K562 (cell line): ENCODE measurements around the gene ADIPOQ. TPM values are rescaled to one million over a fixed set of nuclear protein-coding genes. Genes with fewer than 3 reads are reported as not detected.
"Not testable (repeated sequence)": the region's sequence is repeated elsewhere in the genome, so short reads cannot be mapped to it uniquely, and the experiment has no call there.

ENCODE experiments used
- ATAC-seq: fragments of 200-7000 bp; cut with Tn5 transposase; 3 replicates; pipeline ENCODE4 v1.9.1; 2020; ENCODE audit warnings: moderate library complexity
- BruUV-seq: library from RNA; stranded (reverse); fragments of 400-500 nt; replicated peaks from 2 replicates; lab custom pipeline; 2021; lab: Mats Ljungman, UMichigan
- CTCF ChIA-PET: fragments of 300-600 bp; formaldehyde crosslinking; extraction: SDS; loops from one replicate; lab custom pipeline; 2021; ENCODE audit warnings: low intra/inter-chr PET ratio; lab: Yijun Ruan, JAX
- POLR2A ChIA-PET: fragments of 300-600, 350-650 bp; sonication (Branson Sonifier 250); formaldehyde crosslinking; extraction: SDS; loops from one replicate; lab custom pipeline; 2021; ENCODE audit warnings: antibody characterized with exemption, inconsistent platforms; lab: Yijun Ruan, JAX
- DNase-seq, 4 experiments: peaks; one replicate each; pipeline versions ENCODE4 v3.0.0 to v3.0.0-alpha.2; 2011 to 2018; ENCODE audit warnings: low spot score in 3 of 4, mixed read lengths in 3 of 4; ENCODE audit errors: extremely low read depth in 1 of 4
- FAIRE-seq: peaks from 2 replicates; lab custom pipeline; 2011; peaks lifted over from hg19 to GRCh38; lab: Jason Lieb, UNC
- H2AFZ ChIP-seq: 2 replicates; pipeline ENCODE4 v1.6.0; 2011; ENCODE audit warnings: low read depth, low read length, control low read depth, inconsistent platforms
- H3K27ac ChIP-seq: fragments of 200-600 bp; 3 replicates; pipeline ENCODE4 v1.8.0; 2011; ENCODE audit warnings: low read depth, mild to moderate bottlenecking, control low read depth, inconsistent platforms, low read length, moderate library complexity, mixed read lengths; ENCODE audit errors: extremely low read depth
- H3K27me3 ChIP-seq, 2 experiments: fragments of 300-600 bp in 1 of 2; 2 replicates in 1 of 2; 3 replicates in 1 of 2; pipeline versions ENCODE4 v1.6.0 to v1.8.0; 2011; ENCODE audit warnings: inconsistent platforms in 2 of 2, low read length in 2 of 2, mild to moderate bottlenecking in 1 of 2, mixed read lengths in 1 of 2, moderate library complexity in 1 of 2; ENCODE audit not compliant: control insufficient read depth in 2 of 2, insufficient read depth in 2 of 2
- H3K36me3 ChIP-seq: fragments of 300-600 bp; 3 replicates; pipeline ENCODE4 v1.8.0; 2011; ENCODE audit warnings: mild to moderate bottlenecking, low read length, inconsistent platforms; ENCODE audit not compliant: control insufficient read depth, insufficient read depth
- H3K4me1 ChIP-seq, 2 experiments: fragments of 200-600 bp in 1 of 2; replicated peaks in 1 of 2; 2 replicates in 1 of 2; 3 replicates in 1 of 2; pipeline versions ENCODE4 v1.5.1 to v1.8.0; 2011; ENCODE audit warnings: inconsistent platforms in 2 of 2, low read length in 2 of 2, mild to moderate bottlenecking in 1 of 2, mixed read lengths in 1 of 2, moderate library complexity in 1 of 2; ENCODE audit not compliant: control insufficient read depth in 2 of 2, insufficient read depth in 2 of 2
- H3K4me2 ChIP-seq: 2 replicates; pipeline ENCODE4 v1.6.1; 2011; ENCODE audit warnings: low read length, control low read depth, inconsistent platforms, mixed read lengths; ENCODE audit not compliant: insufficient read depth
- H3K4me3 ChIP-seq: fragments of 200-600 bp; sonication (generic), shearing (Covaris generic); 2 replicates; pipeline ENCODE4 v1.5.1; 2016; ENCODE audit warnings: control low read depth, inconsistent platforms
- H3K79me2 ChIP-seq: fragments of 200-600 bp; 3 replicates; pipeline ENCODE4 v1.8.0; 2011; ENCODE audit warnings: low read length, inconsistent platforms; ENCODE audit not compliant: control insufficient read depth, insufficient read depth
- H3K9ac ChIP-seq, 2 experiments: 2 replicates each; pipeline versions ENCODE4 v1.6.0 to v1.6.1; 2011; ENCODE audit warnings: low read depth in 2 of 2, low read length in 2 of 2, control low read depth in 1 of 2, inconsistent platforms in 1 of 2, mild to moderate bottlenecking in 1 of 2, mixed read lengths in 1 of 2; ENCODE audit not compliant: insufficient read depth in 1 of 2
- H3K9me1 ChIP-seq: one replicate; pipeline ENCODE4 v1.6.0; 2011; ENCODE audit warnings: inconsistent platforms, mild to moderate bottlenecking, low read length, moderate library complexity; ENCODE audit not compliant: control insufficient read depth, insufficient read depth
- H3K9me3 ChIP-seq: replicated peaks from 2 replicates; pipeline ENCODE4 v1.5.1; 2011; ENCODE audit warnings: low read depth, low read length, inconsistent platforms; ENCODE audit not compliant: control insufficient read depth, insufficient read depth
- H4K20me1 ChIP-seq: replicated peaks from 2 replicates; pipeline ENCODE4 v1.6.1; 2011; ENCODE audit warnings: low read length, inconsistent platforms, mixed read lengths; ENCODE audit not compliant: control insufficient read depth, insufficient read depth
- BMI1 ChIP-seq: fragments of 150-350 bp; IDR thresholded peaks from 2 replicates; pipeline ENCODE4 v1.6.1; 2014; ENCODE audit warnings: low read length
- SMAD4 ChIP-seq: fragments of 250-450 bp; sonication (Bioruptor Pico); conservative IDR thresholded peaks from 2 replicates; pipeline ENCODE4 v1.8.0; 2021; ENCODE audit warnings: inconsistent platforms, mild to moderate bottlenecking, moderate library complexity
- ZNF766 ChIP-seq: fragments of 200-800 bp; sonication (Bioruptor generic); conservative IDR thresholded peaks from 2 replicates; pipeline ENCODE4 v1.6.1; 2016; ENCODE audit warnings: missing genetic modification characterization, missing compliant biosample characterization
- WGBS: fragments of 100-300 bp; shearing (Covaris generic); methylation state at CpG from one replicate; pipeline ENCODE4 v1.1.6; 2016; ENCODE audit warnings: low coverage, mixed read lengths; ENCODE audit not compliant: insufficient coverage; ENCODE audit errors: missing lambda C conversion rate; 5-methylcytosine and 5-hydroxymethylcytosine counted together
- in situ Hi-C: fragments of 300-500 bp; cut with MboI; formaldehyde crosslinking; loops from 4 replicates; pipeline ENCODE4 v1.15.0; 2018; ENCODE audit warnings: inconsistent platforms, mixed read lengths
- intact Hi-C: fragments of 100-400 bp; cut with micrococcal nuclease; formaldehyde crosslinking; loops from 2 replicates; pipeline ENCODE4 v1.14.2; 2022
- polyA plus RNA-seq, 8 experiments: library from polyadenylated mRNA; depleted of rRNA in 4 of 8; stranded (reverse) in 5 of 8; unstranded in 3 of 8; fragments of >200 nt; fragmentation: Nextera tagmentation in 2 of 8; fragmentation: Illumina TruSeq in 1 of 8; extraction: Ambion mirVana in 2 of 8; extraction: Trizol in 1 of 8; gene quantifications; 2 replicates each; pipeline versions ENCODE4 v1.2.1 to v1.2.3, GENCODE V29; 2011 to 2014; ENCODE audit warnings: inconsistent platforms in 1 of 8, missing spikeins in 1 of 8
- total RNA-seq, 7 experiments: library from RNA; depleted of rRNA in 6 of 7; stranded (reverse); fragments of >200 nt in 6 of 7; fragmentation: Illumina TruSeq in 2 of 7; extraction: Trizol in 2 of 7; gene quantifications; 2 replicates each; pipeline versions ENCODE4 v1.2.1 to v1.2.3, GENCODE V29; 2011 to 2021; ENCODE audit warnings: low replicate concordance in 1 of 7

ADIPOQ gene
- total and polyA plus RNA-seq, 9 of the 15 experiments (the other 6 are each of a cell fraction or from before 2014, with no cell fraction given) = 0.01 to 0.04 (median 0.03) TPM; not detected in 4

- POLR2A ChIA-PET, H4K20me1 ChIP-seq, CTCF ChIA-PET, ATAC-seq, H3K4me1 ChIP-seq, H3K9me3 ChIP-seq, DNase-seq, intact Hi-C loops, H3K27ac ChIP-seq, H3K9me1 ChIP-seq, BruUV-seq, in situ Hi-C loops, H3K36me3 ChIP-seq, H3K4me2 ChIP-seq, H3K79me2 ChIP-seq, H3K4me3 ChIP-seq, H3K27me3 ChIP-seq, H3K9ac ChIP-seq, FAIRE-seq: not testable (repeated sequence)
- H2AFZ ChIP-seq = peak overlapping the region; percentile 53; the same call in 1 of the 2 replicates
- 85% methylated on average over 3 of the region's 3 CpGs for WGBS
- TF ChIP-seq ZNF766 (CRISPR knock-in tag) = 0 out of 2 replicates have a peak, but pooled peaks have one; percentile 36
- 0 out of 2 replicates have a peak, but pooled peaks have one; percentile 41 for TF ChIP-seq SMAD4 (CRISPR knock-in tag)
These were observed 9.3 kb downstream of the ADIPOQ start for GRCh38 chr3:186851835-186852234.

GRCh38 chr3:186852994-186853393, 10.5 kb downstream of the ADIPOQ start:
- WGBS = 58% methylated on average over 5 of the region's 6 CpGs

More at GRCh38 chr3:186852994-186853393, 10.5 kb downstream of the ADIPOQ start:
- H3K9ac ChIP-seq = no peak overlapping the region
- H3K79me2 ChIP-seq = no peaks in the 10 kb centered on the region
- no peak; the same call in 2 of the 3 replicates for ATAC-seq
- FAIRE-seq = no peak
- no TSS peak for BruUV-seq
- H3K27ac ChIP-seq = no peak overlapping the region
- POLR2A ChIA-PET = interaction anchor here (0.6 kb wide), 1 partner anchor 28 kb away, joined by 3 read pairs; no protein-coding TSS in a partner anchor
- H2AFZ ChIP-seq = no peak overlapping the region; the same call in 1 of the 2 replicates
- H3K4me1 ChIP-seq = no peaks in the 10 kb centered on the region; a peak in 1 of 5 replicates
- H4K20me1 ChIP-seq = no peaks in the 10 kb centered on the region
- H3K9me1 ChIP-seq = no peaks in the 10 kb centered on the region
- no peak overlapping the region for H3K4me3 ChIP-seq
- no peaks in the 10 kb centered on the region for H3K36me3 ChIP-seq
- no peak for TF ChIP-seq BMI1
- H3K4me2 ChIP-seq = no peak overlapping the region
- no peak for DNase-seq
- H3K9me3 ChIP-seq = no peaks in the 10 kb centered on the region
- intact Hi-C loops (no loop called here), in situ Hi-C loops (no loop called here)
- CTCF ChIA-PET = interaction anchor here (0.5 kb wide), 1 partner anchor 312 kb away, joined by 5 read pairs; no protein-coding TSS in a partner anchor
- H3K27me3 ChIP-seq = no peaks in the 10 kb centered on the region
